GM12864 (cell line): Measurements from ENCODE around the gene C4A.
A peak's percentile ranks its signal among the peaks of the same experiment; 100 is the strongest.

Source experiments
- DNase-seq: peaks from one replicate; pipeline ENCODE4 v3.0.0-alpha.2; 2011; ENCODE audit warnings: low read depth
- H3K4me3 ChIP-seq: 2 replicates; pipeline ENCODE4 v1.5.1; 2011; ENCODE audit warnings: mild to moderate bottlenecking, low read depth, low read length, control low read depth
- CTCF ChIP-seq: IDR thresholded peaks from 2 replicates; pipeline ENCODE4 v1.5.1; 2011; ENCODE audit warnings: low read depth, mild to moderate bottlenecking, moderate library complexity, low read length, control low read depth, inconsistent platforms; ENCODE audit errors: missing control alignments

The C4A gene

GRCh38 chr6:31949926-31950548 lies 31.8 kb upstream of the C4A start:
- DNase-seq: no peak
- no peak for TF ChIP-seq CTCF
- H3K4me3 ChIP-seq: no peak overlapping the region

GRCh38 chr6:31952140-31952805 lies 29.6 kb upstream of the C4A start:
- H3K4me3 ChIP-seq: no peak overlapping the region
- no peak for DNase-seq
- peak; percentile 41 for TF ChIP-seq CTCF

GRCh38 chr6:31952890-31953289 lies 29.0 kb upstream of the C4A start:
- TF ChIP-seq CTCF: no peak
- no peak for DNase-seq
- H3K4me3 ChIP-seq: no peak overlapping the region

- no peak for DNase-seq
- no peak for TF ChIP-seq CTCF
- H3K4me3 ChIP-seq: no peak overlapping the region
Measured at GRCh38 chr6:31954511-31954910, 27.3 kb upstream of the C4A start.

GRCh38 chr6:31956796-31957195 lies 25.1 kb upstream of the C4A start:
- TF ChIP-seq CTCF: no peak
- DNase-seq: no peak

GRCh38 chr6:31958412-31958740 lies 23.5 kb upstream of the C4A start:
- H3K4me3 ChIP-seq: peak overlapping the region; percentile 99
- no peak for DNase-seq
- TF ChIP-seq CTCF: no peak

More at GRCh38 chr6:31956796-31957195, 25.1 kb upstream of the C4A start:
- H3K4me3 ChIP-seq: no peak overlapping the region
